HG02943 (cell line): ENCODE results near the gene ORMDL1.
A peak's percentile ranks its signal among the peaks of the same experiment; 100 is the strongest.

Experiments used
- ATAC-seq: cut with Tn5 transposase; IDR thresholded peaks from one replicate; pipeline ENCODE4 v1.9.1; 2021; ENCODE audit warnings: mild to moderate bottlenecking, low read depth, moderate library complexity; ENCODE audit not compliant: unreplicated experiment

Gene ORMDL1, protein sequence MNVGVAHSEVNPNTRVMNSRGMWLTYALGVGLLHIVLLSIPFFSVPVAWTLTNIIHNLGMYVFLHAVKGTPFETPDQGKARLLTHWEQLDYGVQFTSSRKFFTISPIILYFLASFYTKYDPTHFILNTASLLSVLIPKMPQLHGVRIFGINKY

GRCh38 chr2:189783927-189784867, at the start of gene ORMDL1, which contains the start of gene PMS1:
Gene ORMDL1, minus strand, starts transcription at chr2:189784339. Its CDS starts 1,744 bp downstream, at chr2:189782595.
Gene PMS1, plus strand, starts transcription at chr2:189784450. Its CDS starts 7,360 bp downstream, at chr2:189791810.
- peak; percentile 96 for ATAC-seq

DNA sequence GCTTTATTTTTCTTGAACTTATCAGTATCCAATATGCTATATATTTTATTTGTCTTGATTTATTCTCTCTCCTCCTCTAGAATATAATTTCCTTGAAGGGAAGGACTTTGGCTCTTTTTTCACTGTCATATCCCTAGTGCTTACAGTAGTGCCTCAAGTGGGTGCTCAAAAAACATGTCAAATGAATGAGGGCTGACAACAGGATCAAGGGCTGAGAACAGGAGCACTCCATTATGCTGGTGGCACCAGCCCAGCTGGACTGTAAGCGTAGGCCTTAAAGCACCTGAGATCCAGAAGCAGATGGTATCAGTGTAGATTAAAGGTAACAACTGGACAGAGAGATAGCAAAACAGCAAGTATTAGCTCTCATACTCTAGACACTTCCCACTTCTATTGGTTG, 46.4 kb upstream of the ORMDL1 start:
- ATAC-seq = no peak

DNA sequence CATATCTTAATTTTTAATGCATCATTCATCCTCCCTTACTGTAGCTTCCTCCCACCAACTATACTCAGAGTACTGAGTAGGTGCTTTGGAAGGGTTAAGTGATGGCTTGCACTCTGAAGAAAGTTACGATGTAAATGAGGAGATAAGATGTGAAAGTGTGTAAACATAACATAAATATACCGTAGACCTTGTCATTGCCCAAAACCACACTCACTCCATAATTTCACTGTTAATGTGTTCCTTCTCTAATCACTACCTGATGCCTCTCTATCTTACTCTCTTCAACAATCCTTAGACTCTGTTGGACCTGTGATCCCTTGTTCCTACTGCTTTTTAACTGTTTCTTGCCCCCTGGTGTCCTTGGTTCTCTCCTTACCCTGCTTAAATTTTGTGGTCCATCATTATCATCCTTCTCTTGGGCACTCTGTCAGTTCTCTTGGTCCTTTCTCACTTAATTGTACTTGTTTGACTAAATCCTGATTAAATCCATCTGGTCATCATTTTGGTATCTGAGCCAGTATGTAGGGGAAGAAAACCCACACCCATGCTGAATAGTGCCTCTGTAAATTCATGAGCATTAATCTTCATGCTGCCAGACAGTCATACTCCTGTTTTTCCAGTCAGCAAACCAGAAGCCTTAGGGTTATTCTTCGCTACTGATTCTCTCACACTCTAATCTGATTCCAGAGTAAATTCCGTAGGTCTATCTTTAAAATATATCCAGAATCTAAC, 45.1 kb upstream of the ORMDL1 start:
- no peak for ATAC-seq

- no peak for ATAC-seq
Observed at GRCh38 chr2:189826039-189826438, 41.9 kb upstream of the ORMDL1 start.

DNA sequence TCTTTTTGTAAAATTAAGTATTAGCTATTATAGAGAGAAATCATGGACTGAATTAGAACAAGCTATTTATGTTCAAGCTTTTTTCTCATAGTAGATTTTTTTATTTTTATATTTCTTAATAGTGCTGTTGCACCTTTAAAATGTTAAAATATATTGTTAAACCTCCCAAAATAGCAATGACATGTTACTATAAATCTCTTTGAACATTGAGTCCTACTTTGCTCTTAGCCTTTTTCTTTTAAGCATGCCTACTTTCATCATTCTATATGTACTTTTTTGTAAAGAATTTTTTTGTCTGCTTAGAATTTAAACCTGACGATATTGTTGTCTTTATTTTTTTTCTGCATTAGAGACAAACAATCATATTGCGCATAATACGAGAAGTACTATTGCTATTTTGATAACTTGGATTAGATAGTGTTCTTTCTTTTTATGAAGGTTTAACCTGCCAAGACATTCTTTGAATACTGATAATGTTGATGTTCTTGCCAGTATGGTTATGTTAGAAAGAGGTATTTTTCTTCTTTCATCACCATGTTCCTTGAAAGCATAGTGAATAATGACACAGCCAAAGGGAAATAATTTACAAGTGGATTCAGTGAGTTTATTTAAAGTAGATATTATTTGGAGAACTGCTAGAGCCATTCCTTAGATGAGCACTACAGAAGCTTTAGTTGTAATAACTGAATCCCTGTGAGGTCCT, 40.7 kb upstream of the ORMDL1 start:
- no peak for ATAC-seq

DNA sequence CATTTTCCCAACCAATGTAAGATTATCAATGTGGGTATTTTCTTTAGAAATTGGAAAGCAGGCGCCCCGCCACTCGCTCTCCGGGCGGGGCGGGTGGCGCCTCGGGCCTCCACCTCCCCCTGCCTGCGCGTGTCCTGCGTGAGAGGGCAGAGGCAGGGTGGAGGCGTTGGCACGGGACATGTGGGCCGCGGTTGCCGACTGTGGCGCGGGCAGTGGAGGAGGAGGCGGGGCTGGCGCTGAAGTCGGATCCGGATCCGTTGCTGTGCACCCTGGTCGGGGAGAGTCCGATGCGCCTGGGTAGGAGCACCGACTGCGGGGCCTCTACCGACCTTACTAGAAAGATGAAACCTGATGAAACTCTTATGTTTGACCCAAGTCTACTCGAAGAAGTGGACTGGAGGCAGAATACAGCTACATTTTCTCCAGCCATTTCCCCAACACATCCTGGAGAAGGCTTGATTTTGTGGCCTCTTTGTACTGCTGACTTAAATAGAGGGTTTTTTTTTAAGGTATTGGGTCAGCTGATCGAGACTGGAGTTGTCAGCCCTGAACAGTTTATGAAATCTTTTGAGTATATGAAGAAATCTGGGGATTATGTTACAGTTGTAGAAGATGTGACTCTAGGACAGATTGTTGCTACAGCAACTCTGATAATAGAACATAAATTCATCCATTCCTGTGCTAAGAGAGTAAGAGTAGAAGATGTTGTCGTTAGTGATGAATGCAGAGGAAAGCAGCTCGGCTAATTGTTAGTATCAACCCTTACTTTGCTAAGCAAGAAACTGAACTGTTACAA, 38.0 kb upstream of the ORMDL1 start:
- ATAC-seq = no peak

- ATAC-seq = no peak
Observed at GRCh38 chr2:189819297-189819704, 35.2 kb upstream of the ORMDL1 start.

GRCh38 chr2:189818249-189819038, 34.3 kb upstream of the ORMDL1 start:
- no peak for ATAC-seq

- no peak for ATAC-seq
Observed at GRCh38 chr2:189803431-189803830, 19.3 kb upstream of the ORMDL1 start.

DNA sequence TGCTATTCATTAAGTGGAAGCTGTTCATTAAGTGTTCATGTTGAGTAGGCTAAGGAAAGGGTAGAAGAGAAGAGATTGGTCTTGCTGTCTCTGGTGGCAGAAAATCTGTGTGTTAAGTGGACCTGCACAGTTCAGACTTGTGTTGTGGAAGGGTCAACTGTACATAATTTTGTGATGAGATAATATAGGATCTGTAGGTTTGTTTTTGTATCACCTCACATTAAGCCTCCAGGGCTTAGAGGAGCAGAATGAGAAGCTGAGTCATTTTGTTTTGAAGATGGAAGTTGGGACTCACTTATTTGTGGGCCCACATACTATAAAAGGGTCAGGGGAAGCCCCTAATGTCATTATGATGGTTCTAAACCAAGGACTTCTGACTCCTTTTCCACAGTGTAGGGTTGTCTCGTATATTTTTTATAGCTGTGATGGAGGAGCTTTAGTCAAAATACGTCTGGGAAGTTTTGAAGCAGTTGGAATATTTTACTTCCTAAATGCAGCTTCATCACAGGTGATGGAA, 18.3 kb upstream of the ORMDL1 start:
- no peak for ATAC-seq

DNA sequence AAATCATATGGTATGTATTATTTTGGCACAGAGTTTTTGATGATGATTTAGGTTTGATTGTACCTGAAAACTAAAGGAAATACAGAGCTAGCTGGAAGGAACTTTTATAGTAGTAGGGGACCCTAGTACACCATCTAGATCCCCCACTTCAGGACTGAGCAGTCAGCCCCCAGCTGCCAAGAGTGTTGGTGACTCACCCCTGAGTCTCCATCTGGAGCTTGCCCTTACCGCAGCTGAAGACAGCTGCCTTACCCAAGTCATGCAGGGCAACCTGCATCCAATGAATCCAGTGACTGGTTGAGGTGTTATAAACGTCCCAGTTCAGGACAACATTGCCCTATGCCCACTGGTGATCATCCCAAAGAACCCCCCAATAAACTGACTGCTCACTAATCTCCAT, 15.4 kb upstream of the ORMDL1 start:
- no peak for ATAC-seq

GRCh38 chr2:189799030-189799331, 14.8 kb upstream of the ORMDL1 start:
- no peak for ATAC-seq

DNA sequence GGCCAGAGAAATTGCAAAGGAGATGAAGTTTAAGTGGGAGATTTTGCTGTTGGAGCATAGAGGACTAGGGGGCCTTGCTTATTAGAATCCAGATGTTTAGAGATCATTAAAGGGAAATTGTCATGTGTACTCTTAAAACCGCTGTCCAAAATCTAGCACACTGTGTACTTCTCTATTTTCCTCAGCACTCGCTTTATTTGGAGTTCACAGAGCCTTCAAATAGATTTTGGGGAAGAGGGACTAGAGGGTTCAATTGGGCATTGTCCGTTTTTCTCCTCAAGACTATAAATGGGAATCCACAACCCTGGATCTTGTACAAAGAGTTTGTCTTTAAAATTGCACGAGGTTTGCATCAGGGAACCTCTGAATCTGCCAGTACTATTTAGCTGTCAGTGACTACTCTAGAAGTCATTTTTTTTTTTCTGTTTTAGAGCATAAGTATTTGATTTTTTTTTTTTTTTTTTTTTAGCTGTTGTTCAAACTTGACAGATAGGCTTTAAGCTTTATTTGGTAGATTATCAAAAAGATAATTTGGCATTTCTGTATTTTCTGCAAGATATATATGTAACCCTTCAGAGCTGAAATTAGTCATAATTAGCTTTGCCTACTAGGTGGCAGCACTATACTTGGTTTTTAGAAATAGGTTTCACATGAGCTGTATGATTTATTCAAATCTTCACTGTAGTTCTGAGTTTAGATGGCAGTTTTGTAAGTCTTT, 14.3 kb upstream of the ORMDL1 start:
- peak; percentile 85 for ATAC-seq

- ATAC-seq = no peak
Observed at GRCh38 chr2:189797902-189798301, 13.8 kb upstream of the ORMDL1 start.

- ATAC-seq = no peak
Observed at GRCh38 chr2:189794310-189794709, 10.2 kb upstream of the ORMDL1 start.

DNA sequence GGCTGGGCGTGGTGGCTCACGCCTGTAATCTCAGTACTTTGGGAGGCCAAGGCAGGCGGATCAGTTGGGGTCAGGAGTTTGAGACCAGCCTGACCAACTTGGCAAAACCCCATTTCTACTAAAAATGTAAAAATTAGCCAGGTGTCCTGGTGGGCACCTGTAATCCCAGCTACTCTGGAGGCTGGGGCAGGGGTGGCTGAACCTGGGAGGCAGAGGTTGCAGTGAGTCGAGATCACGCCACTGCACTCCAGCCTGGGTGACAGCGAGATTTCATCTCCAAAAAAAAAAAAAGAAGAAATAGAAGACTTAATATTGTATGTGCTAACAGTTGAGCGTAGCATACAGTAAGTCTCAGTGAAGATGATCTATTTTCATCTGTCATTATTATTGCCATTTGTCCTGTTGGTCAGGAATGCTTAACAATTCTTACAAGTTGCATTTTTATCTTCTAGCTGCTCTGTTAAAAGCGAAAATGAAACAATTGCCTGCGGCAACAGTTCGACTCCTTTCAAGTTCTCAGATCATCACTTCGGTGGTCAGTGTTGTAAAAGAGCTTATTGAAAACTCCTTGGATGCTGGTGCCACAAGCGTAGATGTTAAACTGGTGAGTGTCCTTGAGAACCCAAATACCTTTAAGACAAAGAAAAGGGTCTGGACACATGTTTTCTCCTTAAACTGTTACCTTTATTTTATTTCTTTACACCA, 7.4 kb upstream of the ORMDL1 start:
- no peak for ATAC-seq

DNA sequence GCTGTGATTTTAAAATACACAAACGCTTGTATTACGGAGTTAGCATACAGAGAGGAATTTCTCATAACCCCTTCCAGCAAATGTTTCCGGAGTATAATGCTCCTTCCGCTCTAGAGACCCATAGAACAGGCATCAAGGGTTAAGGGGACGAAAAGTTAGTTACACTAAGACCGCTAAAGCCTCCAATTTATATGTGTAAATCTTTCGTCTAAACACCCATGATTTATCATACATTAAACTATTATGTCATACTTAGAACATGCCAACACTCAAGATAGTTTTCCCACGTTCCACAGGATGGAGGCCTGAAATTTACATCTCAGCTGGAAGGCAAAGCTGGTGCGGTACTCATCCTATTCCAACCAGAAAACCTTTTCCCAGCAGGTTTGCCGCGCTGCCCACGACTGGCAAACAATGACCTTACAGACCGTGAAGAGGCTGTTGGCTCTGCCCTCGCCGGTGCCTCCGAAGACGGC, 650 bp downstream of the ORMDL1 start:
- peak; percentile 17 for ATAC-seq
